ENCODE data around the gene GFOD1.
"Not testable (repeated sequence)": the region's sequence is repeated elsewhere in the genome, so short reads cannot be mapped to it uniquely, and the experiment has no call there.

The GFOD1 gene

GRCh38 chr6:13398421-13398994 lies 88.9 kb downstream of the GFOD1 start:
- DNase-seq, result peak; percentile 70

GRCh38 chr6:13398069-13398381 lies 89.4 kb downstream of the GFOD1 start:
- no peak for DNase-seq

- DNase-seq, result peak; percentile 22
Measured at GRCh38 chr6:13397359-13398068, 89.9 kb downstream of the GFOD1 start.

GRCh38 chr6:13396241-13396792 lies 91.1 kb downstream of the GFOD1 start:
- peak; percentile 98 for DNase-seq

GRCh38 chr6:13395272-13396237 lies 91.8 kb downstream of the GFOD1 start:
- peak; percentile 92 for DNase-seq

GRCh38 chr6:13392462-13392861 lies 94.9 kb downstream of the GFOD1 start:
- no peak for DNase-seq

- no peak for DNase-seq
Measured at GRCh38 chr6:13391537-13391936, 95.9 kb downstream of the GFOD1 start.

GRCh38 chr6:13390658-13391057 lies 96.7 kb downstream of the GFOD1 start:
- no peak for DNase-seq

GRCh38 chr6:13389237-13389636 lies 98.2 kb downstream of the GFOD1 start:
- DNase-seq, result not testable (repeated sequence)

- not testable (repeated sequence) for DNase-seq
Measured at GRCh38 chr6:13388769-13389168, 98.6 kb downstream of the GFOD1 start.

GRCh38 chr6:13384966-13385365 lies 102.4 kb downstream of the GFOD1 start:
- no peak for DNase-seq

- no peak for DNase-seq
Measured at GRCh38 chr6:13384506-13384905, 102.9 kb downstream of the GFOD1 start.

- no peak for DNase-seq
Measured at GRCh38 chr6:13383328-13384163, 103.9 kb downstream of the GFOD1 start.

GRCh38 chr6:13380761-13381160 lies 106.6 kb downstream of the GFOD1 start:
- no peak for DNase-seq

- peak; percentile 96 for DNase-seq
Measured at GRCh38 chr6:13378669-13379590, 108.5 kb downstream of the GFOD1 start.

GRCh38 chr6:13377054-13377758 lies 110.2 kb downstream of the GFOD1 start:
- no peak for DNase-seq

GRCh38 chr6:13375360-13375878 lies 112.0 kb downstream of the GFOD1 start:
- DNase-seq, result no peak

GRCh38 chr6:13373919-13374318 lies 113.5 kb downstream of the GFOD1 start:
- no peak for DNase-seq

GRCh38 chr6:13373488-13373886 lies 113.9 kb downstream of the GFOD1 start:
- no peak for DNase-seq

Measured in NCI-H82 (cell line).